Breast epithelium (tissue), 3 donors: Measurements from ENCODE around the gene CNGA2.

Source experiments
- POLR2A ChIP-seq: fragments of 450-650 bp; IDR thresholded peaks from one replicate; pipeline ENCODE4 v1.6.1; 2016; ENCODE audit warnings: antibody characterized with exemption, mild to moderate bottlenecking, moderate library complexity
- TF ChIP-seq, protein P1 (sequence below), 3 donors: fragments of 450-650 bp; IDR thresholded peaks; one replicate each; pipeline ENCODE4 v1.5.1; 2016 to 2017; ENCODE audit warnings: antibody characterized with exemption in 3 of 3, mild to moderate bottlenecking in 3 of 3, moderate library complexity in 3 of 3

DNA sequence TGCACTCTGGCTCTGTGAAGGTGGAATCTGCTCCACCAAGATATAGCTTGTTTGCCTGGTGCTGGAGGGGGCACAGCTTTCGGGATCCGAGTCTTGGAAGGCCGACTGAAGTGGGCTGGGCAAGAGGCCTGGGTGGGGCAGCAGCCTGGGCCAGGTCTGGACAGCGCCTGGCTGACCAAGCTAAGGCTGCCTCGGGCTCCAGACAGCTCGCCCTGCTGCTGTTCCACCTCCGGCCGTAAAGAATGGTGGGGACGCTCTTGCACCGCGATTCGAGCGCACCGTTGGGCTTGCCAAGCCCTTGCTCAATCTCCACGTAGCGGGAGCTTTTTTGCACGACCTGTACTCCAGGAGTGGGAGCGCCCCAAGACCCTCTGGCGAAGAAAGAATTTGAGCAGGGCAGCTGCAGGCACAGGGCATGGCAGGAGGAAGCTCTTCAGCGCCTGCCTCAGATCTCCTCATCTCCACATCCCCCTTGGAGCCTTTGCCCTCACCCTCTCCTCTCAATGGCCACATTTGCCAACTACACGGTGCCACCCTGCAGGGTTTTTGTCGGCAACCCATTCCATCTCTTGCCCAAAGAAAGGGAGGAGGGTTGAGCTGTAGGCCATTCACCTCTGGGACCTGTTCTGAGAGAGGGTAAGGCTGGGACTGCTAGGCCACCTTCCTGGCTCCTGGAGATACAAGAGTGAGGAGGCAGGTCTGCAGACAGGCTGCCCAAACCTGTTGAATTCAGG is 18.9 kb downstream of the CNGA2 start:
- no peak for TF ChIP-seq POLR2A
- TF ChIP-seq, protein P1, sequence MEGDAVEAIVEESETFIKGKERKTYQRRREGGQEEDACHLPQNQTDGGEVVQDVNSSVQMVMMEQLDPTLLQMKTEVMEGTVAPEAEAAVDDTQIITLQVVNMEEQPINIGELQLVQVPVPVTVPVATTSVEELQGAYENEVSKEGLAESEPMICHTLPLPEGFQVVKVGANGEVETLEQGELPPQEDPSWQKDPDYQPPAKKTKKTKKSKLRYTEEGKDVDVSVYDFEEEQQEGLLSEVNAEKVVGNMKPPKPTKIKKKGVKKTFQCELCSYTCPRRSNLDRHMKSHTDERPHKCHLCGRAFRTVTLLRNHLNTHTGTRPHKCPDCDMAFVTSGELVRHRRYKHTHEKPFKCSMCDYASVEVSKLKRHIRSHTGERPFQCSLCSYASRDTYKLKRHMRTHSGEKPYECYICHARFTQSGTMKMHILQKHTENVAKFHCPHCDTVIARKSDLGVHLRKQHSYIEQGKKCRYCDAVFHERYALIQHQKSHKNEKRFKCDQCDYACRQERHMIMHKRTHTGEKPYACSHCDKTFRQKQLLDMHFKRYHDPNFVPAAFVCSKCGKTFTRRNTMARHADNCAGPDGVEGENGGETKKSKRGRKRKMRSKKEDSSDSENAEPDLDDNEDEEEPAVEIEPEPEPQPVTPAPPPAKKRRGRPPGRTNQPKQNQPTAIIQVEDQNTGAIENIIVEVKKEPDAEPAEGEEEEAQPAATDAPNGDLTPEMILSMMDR (IDR thresholded peaks at IDR 0.05): peak; percentile 70 to 88 (median 80)
